WTC11 (cell line): ENCODE measurements around the gene TNFSF11. TPM values are rescaled to one million over a fixed set of nuclear protein-coding genes. Genes with fewer than 3 reads are reported as not detected.
A peak's percentile ranks its signal among the peaks of the same experiment; 100 is the strongest.

ENCODE experiments used
- ATAC-seq: fragments of 200-7000 bp; cut with Tn5 transposase; 2 replicates; pipeline ENCODE4 v1.10.0; 2021; ENCODE audit warnings: mild to moderate bottlenecking, moderate library complexity
- CTCF ChIA-PET: fragments of 300-600 bp; sonication (Branson Sonifier 250); formaldehyde crosslinking; loops from one replicate; lab custom pipeline; 2021; ENCODE audit warnings: antibody characterized with exemption; lab: Charles Lee
- POLR2A ChIA-PET: fragments of 350-600 bp; sonication (Branson Sonifier 250); formaldehyde crosslinking; loops from one replicate; lab custom pipeline; 2021; ENCODE audit warnings: antibody characterized with exemption; lab: Charles Lee
- DNase-seq: peaks from one replicate; pipeline ENCODE4 v3.0.0; 2021; ENCODE audit warnings: low spot score
- H3K27ac Mint-ChIP-seq: 2 replicates; pipeline ENCODE4 v1.8.0; 2021; ENCODE audit warnings: mixed read lengths
- H3K27me3 Mint-ChIP-seq: 2 replicates; pipeline ENCODE4 v1.8.0; 2021; ENCODE audit warnings: low read depth, mild to moderate bottlenecking, moderate library complexity, mixed read lengths
- H3K36me3 Mint-ChIP-seq: 2 replicates; pipeline ENCODE4 v1.8.0; 2021; ENCODE audit warnings: mixed read lengths
- H3K4me1 Mint-ChIP-seq: 2 replicates; pipeline ENCODE4 v1.8.0; 2022; ENCODE audit warnings: mixed read lengths
- H3K4me3 Mint-ChIP-seq: 2 replicates; pipeline ENCODE4 v1.8.0; 2021; ENCODE audit warnings: mild to moderate bottlenecking, moderate library complexity, mixed read lengths
- H3K9me3 Mint-ChIP-seq: 2 replicates; pipeline ENCODE4 v1.8.0; 2021; ENCODE audit warnings: mixed read lengths
- ATF1 ChIP-seq: sonication (generic); formaldehyde crosslinking; IDR thresholded peaks from 2 replicates; pipeline ENCODE4 v1.8.1; 2023; ENCODE audit warnings: mild to moderate bottlenecking, moderate library complexity, missing genetic modification reagents
- E2F4 ChIP-seq: sonication (generic); formaldehyde crosslinking; IDR thresholded peaks from 2 replicates; pipeline ENCODE4 v1.8.1; 2022; ENCODE audit warnings: low read depth, mild to moderate bottlenecking, moderate library complexity, missing genetic modification reagents, borderline replicate concordance
- ELF4 ChIP-seq: sonication (generic); formaldehyde crosslinking; IDR thresholded peaks from 2 replicates; pipeline ENCODE4 v1.8.1; 2022; ENCODE audit warnings: low read depth, mild to moderate bottlenecking, moderate library complexity, missing genetic modification reagents
- FOXJ3 ChIP-seq: sonication (generic); formaldehyde crosslinking; IDR thresholded peaks from 2 replicates; pipeline ENCODE4 v1.9.0; 2021; ENCODE audit warnings: missing genetic modification reagents, mild to moderate bottlenecking, borderline replicate concordance
- FOXK1 ChIP-seq: sonication (generic); formaldehyde crosslinking; IDR thresholded peaks from 2 replicates; pipeline ENCODE4 v1.8.0; 2022; ENCODE audit warnings: mild to moderate bottlenecking, moderate library complexity, missing genetic modification reagents
- GRHL2 ChIP-seq: fragments of 250-450 bp; sonication (Bioruptor Pico); IDR thresholded peaks from 2 replicates; pipeline ENCODE4 v1.8.0; 2022; ENCODE audit warnings: mild to moderate bottlenecking, moderate library complexity; ENCODE audit not compliant: insufficient replicate concordance, severe bottlenecking
- HMGA2 ChIP-seq: fragments of 250-450 bp; sonication (Bioruptor Pico); IDR thresholded peaks from 2 replicates; pipeline ENCODE4 v1.4.0; 2021; ENCODE audit warnings: mild to moderate bottlenecking, moderate library complexity
- JAZF1 ChIP-seq: fragments of 250-450 bp; sonication (Bioruptor Pico); IDR thresholded peaks from 2 replicates; pipeline ENCODE4 v1.9.0; 2021; ENCODE audit warnings: moderate library complexity, mild to moderate bottlenecking, inconsistent platforms
- KAT7 ChIP-seq: sonication (generic); formaldehyde crosslinking; IDR thresholded peaks from 2 replicates; pipeline ENCODE4 v1.8.1; 2023; ENCODE audit warnings: missing genetic modification reagents, mild to moderate bottlenecking, borderline replicate concordance
- MLX ChIP-seq: sonication (generic); formaldehyde crosslinking; IDR thresholded peaks from 2 replicates; pipeline ENCODE4 v1.8.1; 2023; ENCODE audit warnings: mild to moderate bottlenecking, missing genetic modification reagents, moderate library complexity
- MXD4 ChIP-seq: fragments of 250-450 bp; sonication (Bioruptor Pico); IDR thresholded peaks from 2 replicates; pipeline ENCODE4 v1.8.0; 2021; ENCODE audit warnings: mild to moderate bottlenecking, moderate library complexity, borderline replicate concordance
- NFATC4 ChIP-seq: fragments of 250-450 bp; sonication (Bioruptor Pico); IDR thresholded peaks from 2 replicates; pipeline ENCODE4 v1.9.0; 2021; ENCODE audit warnings: mild to moderate bottlenecking
- NR2C2 ChIP-seq: sonication (generic); formaldehyde crosslinking; IDR thresholded peaks from 2 replicates; pipeline ENCODE4 v1.8.0; 2022; ENCODE audit warnings: mild to moderate bottlenecking, missing genetic modification reagents
- ZNF138 ChIP-seq: sonication (generic); formaldehyde crosslinking; conservative IDR thresholded peaks from 2 replicates; pipeline ENCODE4 v1.8.1; 2022; ENCODE audit warnings: mild to moderate bottlenecking, moderate library complexity, missing genetic modification reagents
- ZNF317 ChIP-seq: sonication (generic); formaldehyde crosslinking; IDR thresholded peaks from 2 replicates; pipeline ENCODE4 v1.8.1; 2023; ENCODE audit warnings: low read depth, mild to moderate bottlenecking, moderate library complexity, missing genetic modification reagents, borderline replicate concordance
- ZNF671 ChIP-seq: fragments of 250-450 bp; sonication (Bioruptor Pico); IDR thresholded peaks from 2 replicates; pipeline ENCODE4 v1.8.0; 2021; ENCODE audit warnings: mild to moderate bottlenecking
- total RNA-seq: library from RNA; stranded (reverse); gene quantifications from 3 replicates; pipeline ENCODE4 v1.2.3, GENCODE V29; 2021
- TF ChIP-seq, protein P1 (sequence below): sonication (generic); formaldehyde crosslinking; IDR thresholded peaks from 2 replicates; pipeline ENCODE4 v1.8.0; 2023; ENCODE audit warnings: missing genetic modification reagents
- TF ChIP-seq, protein P2 (sequence below): sonication (generic); formaldehyde crosslinking; IDR thresholded peaks from 2 replicates; pipeline ENCODE4 v1.8.1; 2022; ENCODE audit warnings: mild to moderate bottlenecking, missing genetic modification reagents, moderate library complexity, borderline replicate concordance
- TF ChIP-seq, protein P3 (sequence below): sonication (generic); formaldehyde crosslinking; conservative IDR thresholded peaks from 2 replicates; pipeline ENCODE4 v1.8.1; 2022; ENCODE audit warnings: mild to moderate bottlenecking, missing genetic modification reagents
- TF ChIP-seq, protein P4 (sequence below): sonication (generic); formaldehyde crosslinking; IDR thresholded peaks from 2 replicates; pipeline ENCODE4 v1.8.0; 2022; ENCODE audit warnings: mild to moderate bottlenecking, missing genetic modification reagents
- TF ChIP-seq, protein P5 (sequence below): sonication (generic); formaldehyde crosslinking; IDR thresholded peaks from 2 replicates; pipeline ENCODE4 v1.8.1; 2022; ENCODE audit warnings: mild to moderate bottlenecking, moderate library complexity, missing genetic modification reagents
- TF ChIP-seq, protein P6 (sequence below): fragments of 250-450 bp; sonication (Bioruptor Pico); IDR thresholded peaks from 2 replicates; pipeline ENCODE4 v1.9.0; 2021; ENCODE audit warnings: mild to moderate bottlenecking, borderline replicate concordance

TNFSF11 gene
- total RNA-seq, 1 experiment from 2014 or later, result 6.1 TPM

GRCh38 chr13:42581427-42581826 is 7.5 kb downstream of the TNFSF11 start:
- ChIA-PET POLR2A (no interaction called here), CTCF (interaction anchor here (1.5 kb wide), 1 partner anchor 12 kb away, joined by 3 read pairs; no protein-coding TSS in a partner anchor)

GRCh38 chr13:42591602-42592001 is 17.6 kb downstream of the TNFSF11 start:
- DNase-seq, result no peak
- no peak for ATAC-seq
- ChIA-PET CTCF (interaction anchor here (1.8 kb wide), 1 partner anchor 258 kb away, joined by 5 read pairs; no protein-coding TSS in a partner anchor), POLR2A (no interaction called here)
- Mint-ChIP-seq H3K27ac (peak overlapping the region; percentile 69; the same call in 1 of the 2 replicates), H3K4me3 (no peak overlapping the region), H3K9me3 (peaks cover 18% of the 10 kb centered on the region; the same call in 1 of the 2 replicates), H3K36me3 (peaks cover 33% of the 10 kb centered on the region), H3K4me1 (peaks cover 69% of the 10 kb centered on the region), H3K27me3 (no peaks in the 10 kb centered on the region)
- TF ChIP-seq NFATC4, result no peak
- no peak for TF ChIP-seq NR2C2
- no peak for TF ChIP-seq GRHL2 (CRISPR knock-in tag)
- TF ChIP-seq, protein P1, sequence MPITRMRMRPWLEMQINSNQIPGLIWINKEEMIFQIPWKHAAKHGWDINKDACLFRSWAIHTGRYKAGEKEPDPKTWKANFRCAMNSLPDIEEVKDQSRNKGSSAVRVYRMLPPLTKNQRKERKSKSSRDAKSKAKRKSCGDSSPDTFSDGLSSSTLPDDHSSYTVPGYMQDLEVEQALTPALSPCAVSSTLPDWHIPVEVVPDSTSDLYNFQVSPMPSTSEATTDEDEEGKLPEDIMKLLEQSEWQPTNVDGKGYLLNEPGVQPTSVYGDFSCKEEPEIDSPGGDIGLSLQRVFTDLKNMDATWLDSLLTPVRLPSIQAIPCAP (CRISPR knock-in tag), result no peak
- no peak for TF ChIP-seq FOXK1 (CRISPR knock-in tag)
- TF ChIP-seq, protein P2, sequence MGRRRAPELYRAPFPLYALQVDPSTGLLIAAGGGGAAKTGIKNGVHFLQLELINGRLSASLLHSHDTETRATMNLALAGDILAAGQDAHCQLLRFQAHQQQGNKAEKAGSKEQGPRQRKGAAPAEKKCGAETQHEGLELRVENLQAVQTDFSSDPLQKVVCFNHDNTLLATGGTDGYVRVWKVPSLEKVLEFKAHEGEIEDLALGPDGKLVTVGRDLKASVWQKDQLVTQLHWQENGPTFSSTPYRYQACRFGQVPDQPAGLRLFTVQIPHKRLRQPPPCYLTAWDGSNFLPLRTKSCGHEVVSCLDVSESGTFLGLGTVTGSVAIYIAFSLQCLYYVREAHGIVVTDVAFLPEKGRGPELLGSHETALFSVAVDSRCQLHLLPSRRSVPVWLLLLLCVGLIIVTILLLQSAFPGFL (CRISPR knock-in tag), result no peak
- TF ChIP-seq, protein P3, sequence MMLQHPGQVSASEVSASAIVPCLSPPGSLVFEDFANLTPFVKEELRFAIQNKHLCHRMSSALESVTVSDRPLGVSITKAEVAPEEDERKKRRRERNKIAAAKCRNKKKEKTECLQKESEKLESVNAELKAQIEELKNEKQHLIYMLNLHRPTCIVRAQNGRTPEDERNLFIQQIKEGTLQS (CRISPR knock-in tag), result no peak
- TF ChIP-seq ZNF138 (CRISPR knock-in tag), result no peak
- TF ChIP-seq, protein P4, sequence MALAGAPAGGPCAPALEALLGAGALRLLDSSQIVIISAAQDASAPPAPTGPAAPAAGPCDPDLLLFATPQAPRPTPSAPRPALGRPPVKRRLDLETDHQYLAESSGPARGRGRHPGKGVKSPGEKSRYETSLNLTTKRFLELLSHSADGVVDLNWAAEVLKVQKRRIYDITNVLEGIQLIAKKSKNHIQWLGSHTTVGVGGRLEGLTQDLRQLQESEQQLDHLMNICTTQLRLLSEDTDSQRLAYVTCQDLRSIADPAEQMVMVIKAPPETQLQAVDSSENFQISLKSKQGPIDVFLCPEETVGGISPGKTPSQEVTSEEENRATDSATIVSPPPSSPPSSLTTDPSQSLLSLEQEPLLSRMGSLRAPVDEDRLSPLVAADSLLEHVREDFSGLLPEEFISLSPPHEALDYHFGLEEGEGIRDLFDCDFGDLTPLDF (CRISPR knock-in tag), result no peak
- no peak for TF ChIP-seq FOXJ3 (CRISPR knock-in tag)
- TF ChIP-seq, protein P5, sequence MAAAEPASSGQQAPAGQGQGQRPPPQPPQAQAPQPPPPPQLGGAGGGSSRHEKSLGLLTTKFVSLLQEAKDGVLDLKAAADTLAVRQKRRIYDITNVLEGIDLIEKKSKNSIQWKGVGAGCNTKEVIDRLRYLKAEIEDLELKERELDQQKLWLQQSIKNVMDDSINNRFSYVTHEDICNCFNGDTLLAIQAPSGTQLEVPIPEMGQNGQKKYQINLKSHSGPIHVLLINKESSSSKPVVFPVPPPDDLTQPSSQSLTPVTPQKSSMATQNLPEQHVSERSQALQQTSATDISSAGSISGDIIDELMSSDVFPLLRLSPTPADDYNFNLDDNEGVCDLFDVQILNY (CRISPR knock-in tag), result no peak
- TF ChIP-seq MXD4, result no peak
- TF ChIP-seq E2F4 (CRISPR knock-in tag), result no peak
- TF ChIP-seq HMGA2 (CRISPR knock-in tag), result no peak
- TF ChIP-seq ZNF671 (CRISPR knock-in tag), result no peak
- TF ChIP-seq ZNF317, result no peak
- TF ChIP-seq, protein P6, sequence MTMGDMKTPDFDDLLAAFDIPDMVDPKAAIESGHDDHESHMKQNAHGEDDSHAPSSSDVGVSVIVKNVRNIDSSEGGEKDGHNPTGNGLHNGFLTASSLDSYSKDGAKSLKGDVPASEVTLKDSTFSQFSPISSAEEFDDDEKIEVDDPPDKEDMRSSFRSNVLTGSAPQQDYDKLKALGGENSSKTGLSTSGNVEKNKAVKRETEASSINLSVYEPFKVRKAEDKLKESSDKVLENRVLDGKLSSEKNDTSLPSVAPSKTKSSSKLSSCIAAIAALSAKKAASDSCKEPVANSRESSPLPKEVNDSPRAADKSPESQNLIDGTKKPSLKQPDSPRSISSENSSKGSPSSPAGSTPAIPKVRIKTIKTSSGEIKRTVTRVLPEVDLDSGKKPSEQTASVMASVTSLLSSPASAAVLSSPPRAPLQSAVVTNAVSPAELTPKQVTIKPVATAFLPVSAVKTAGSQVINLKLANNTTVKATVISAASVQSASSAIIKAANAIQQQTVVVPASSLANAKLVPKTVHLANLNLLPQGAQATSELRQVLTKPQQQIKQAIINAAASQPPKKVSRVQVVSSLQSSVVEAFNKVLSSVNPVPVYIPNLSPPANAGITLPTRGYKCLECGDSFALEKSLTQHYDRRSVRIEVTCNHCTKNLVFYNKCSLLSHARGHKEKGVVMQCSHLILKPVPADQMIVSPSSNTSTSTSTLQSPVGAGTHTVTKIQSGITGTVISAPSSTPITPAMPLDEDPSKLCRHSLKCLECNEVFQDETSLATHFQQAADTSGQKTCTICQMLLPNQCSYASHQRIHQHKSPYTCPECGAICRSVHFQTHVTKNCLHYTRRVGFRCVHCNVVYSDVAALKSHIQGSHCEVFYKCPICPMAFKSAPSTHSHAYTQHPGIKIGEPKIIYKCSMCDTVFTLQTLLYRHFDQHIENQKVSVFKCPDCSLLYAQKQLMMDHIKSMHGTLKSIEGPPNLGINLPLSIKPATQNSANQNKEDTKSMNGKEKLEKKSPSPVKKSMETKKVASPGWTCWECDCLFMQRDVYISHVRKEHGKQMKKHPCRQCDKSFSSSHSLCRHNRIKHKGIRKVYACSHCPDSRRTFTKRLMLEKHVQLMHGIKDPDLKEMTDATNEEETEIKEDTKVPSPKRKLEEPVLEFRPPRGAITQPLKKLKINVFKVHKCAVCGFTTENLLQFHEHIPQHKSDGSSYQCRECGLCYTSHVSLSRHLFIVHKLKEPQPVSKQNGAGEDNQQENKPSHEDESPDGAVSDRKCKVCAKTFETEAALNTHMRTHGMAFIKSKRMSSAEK (CRISPR knock-in tag), result no peak
- TF ChIP-seq, all 79 proteins: peak for 0

More at GRCh38 chr13:42581427-42581826, 7.5 kb downstream of the TNFSF11 start:
- Mint-ChIP-seq H3K27ac (no peak overlapping the region; the same call in 1 of the 2 replicates), H3K4me1 (peaks cover 47% of the 10 kb centered on the region), H3K27me3 (no peaks in the 10 kb centered on the region)
- TF ChIP-seq MLX (CRISPR knock-in tag) (no peak), KAT7 (CRISPR knock-in tag) (no peak), ATF1 (CRISPR knock-in tag) (no peak), ELF4 (no peak), JAZF1 (CRISPR knock-in tag) (no peak)
- TF ChIP-seq, protein P1 (CRISPR knock-in tag), result no peak
- TF ChIP-seq, all 79 proteins: peak for 0
- Mint-ChIP-seq H3K9me3 (no peaks in the 10 kb centered on the region), H3K4me3 (no peak overlapping the region), H3K36me3 (peaks cover 7% of the 10 kb centered on the region; the same call in 1 of the 2 replicates)
- DNase-seq (no peak), ATAC-seq (no peak)
